ENCODE measurements around the gene LRCOL1. TPM values are rescaled to one million over a fixed set of nuclear protein-coding genes. Genes with fewer than 3 reads are reported as not detected.

The LRCOL1 gene
- total RNA-seq, 2 experiments from 2014 or later, result not detected

GRCh38 chr12:132571051-132571450 is 39.3 kb downstream of the LRCOL1 start:
- DNase-seq (no peak), ATAC-seq (ENCODE audit: poor library complexity) (no peak)
- CTCF ChIA-PET, result no interaction called here
- H3K36me3 ChIP-seq (ENCODE audit: insufficient read depth, low read length), result peaks cover 34% of the 10 kb centered on the region
- no peaks in the 10 kb centered on the region for H3K9me3 ChIP-seq (ENCODE audit: control insufficient read depth in 1 of 2, insufficient read depth in 1 of 2, low read length in 2 of 2)
- H3K4me3 Mint-ChIP-seq, result no peak overlapping the region
- H3K27me3 ChIP-seq (ENCODE audit: control insufficient read depth in 1 of 2, insufficient read depth in 2 of 2, low read length in 2 of 2), result no peaks in the 10 kb centered on the region
- peaks cover 11% of the 10 kb centered on the region for H3K36me3 Mint-ChIP-seq (ENCODE audit: low read depth)
- no peak overlapping the region for H3K27ac ChIP-seq (ENCODE audit: low read depth in 1 of 2, low read length in 2 of 2)
- no peak for TF ChIP-seq CTCF (IDR thresholded peaks at IDR 0.05)
- POLR2A ChIA-PET, result no interaction called here
- no peaks in the 10 kb centered on the region for H3K4me1 ChIP-seq (ENCODE audit: insufficient read depth, low read length)
- H3K27ac Mint-ChIP-seq, result no peak overlapping the region
- no peaks in the 10 kb centered on the region for H3K9me3 Mint-ChIP-seq
- no peak overlapping the region for H3K4me3 ChIP-seq (ENCODE audit: low read length)
- no peaks in the 10 kb centered on the region for H3K27me3 Mint-ChIP-seq
- H3K4me1 Mint-ChIP-seq (ENCODE audit: low read depth), result no peaks in the 10 kb centered on the region
- intact Hi-C loops (cut with DNase I, micrococcal nuclease), result no loop called here

GRCh38 chr12:132570635-132571034 is 39.7 kb downstream of the LRCOL1 start:
- Histone ChIP-seq H3K4me1 (ENCODE audit: insufficient read depth, low read length) (no peaks in the 10 kb centered on the region), H3K9me3 (ENCODE audit: control insufficient read depth in 1 of 2, insufficient read depth in 1 of 2, low read length in 2 of 2) (no peaks in the 10 kb centered on the region), H3K27me3 (ENCODE audit: control insufficient read depth in 1 of 2, insufficient read depth in 2 of 2, low read length in 2 of 2) (no peaks in the 10 kb centered on the region), H3K36me3 (ENCODE audit: insufficient read depth, low read length) (peaks cover 37% of the 10 kb centered on the region), H3K4me3 (ENCODE audit: low read length) (no peak overlapping the region), H3K27ac (ENCODE audit: low read depth in 1 of 2, low read length in 2 of 2) (no peak overlapping the region)
- no peak for TF ChIP-seq CTCF (IDR thresholded peaks at IDR 0.05)
- Mint-ChIP-seq H3K4me3 (no peak overlapping the region), H3K36me3 (ENCODE audit: low read depth) (peaks cover 16% of the 10 kb centered on the region), H3K9me3 (no peaks in the 10 kb centered on the region), H3K27me3 (no peaks in the 10 kb centered on the region), H3K27ac (no peak overlapping the region), H3K4me1 (ENCODE audit: low read depth) (no peaks in the 10 kb centered on the region)
- ChIA-PET POLR2A (no interaction called here), CTCF (no interaction called here)
- intact Hi-C loops (cut with DNase I, micrococcal nuclease), result no loop called here
- ATAC-seq (ENCODE audit: poor library complexity), result no peak
- DNase-seq, result no peak

- TF ChIP-seq CTCF (IDR thresholded peaks at IDR 0.05), result no peak
- peaks cover 39% of the 10 kb centered on the region for H3K36me3 ChIP-seq (ENCODE audit: insufficient read depth, low read length)
- Mint-ChIP-seq H3K27ac (no peak overlapping the region), H3K4me1 (ENCODE audit: low read depth) (no peaks in the 10 kb centered on the region), H3K27me3 (no peaks in the 10 kb centered on the region), H3K4me3 (no peak overlapping the region), H3K36me3 (ENCODE audit: low read depth) (peaks cover 17% of the 10 kb centered on the region), H3K9me3 (no peaks in the 10 kb centered on the region)
- no peaks in the 10 kb centered on the region for H3K9me3 ChIP-seq (ENCODE audit: control insufficient read depth in 1 of 2, insufficient read depth in 1 of 2, low read length in 2 of 2)
- intact Hi-C loops (cut with DNase I, micrococcal nuclease), result no loop called here
- H3K27me3 ChIP-seq (ENCODE audit: control insufficient read depth in 1 of 2, insufficient read depth in 2 of 2, low read length in 2 of 2), result no peaks in the 10 kb centered on the region
- H3K4me3 ChIP-seq (ENCODE audit: low read length), result no peak overlapping the region
- no peaks in the 10 kb centered on the region for H3K4me1 ChIP-seq (ENCODE audit: insufficient read depth, low read length)
- ATAC-seq (ENCODE audit: poor library complexity), result no peak
- no peak for DNase-seq
- H3K27ac ChIP-seq (ENCODE audit: low read depth in 1 of 2, low read length in 2 of 2), result no peak overlapping the region
- POLR2A ChIA-PET, result no interaction called here
- CTCF ChIA-PET, result interaction anchor here (1.0 kb wide), 1 partner anchor 9 kb away, joined by 3 read pairs; no protein-coding TSS in a partner anchor
Observed at GRCh38 chr12:132569856-132570480, 40.4 kb downstream of the LRCOL1 start.
